Endothelial cell of umbilical vein (primary cell): ENCODE results near the gene SPEM1. TPM values are rescaled to one million over a fixed set of nuclear protein-coding genes. Genes with fewer than 3 reads are reported as not detected.

Experiments
- BruUV-seq: library from RNA; stranded (reverse); fragments of 400-500 nt; replicated peaks from 2 replicates; lab custom pipeline; 2021; lab: Mats Ljungman, UMichigan
- CTCF ChIA-PET: fragments of 300-600, 350-600 bp; sonication (Branson Sonifier 250); formaldehyde crosslinking; loops from one replicate; lab custom pipeline; 2021; ENCODE audit warnings: antibody characterized with exemption, inconsistent platforms; lab: Charles Lee
- POLR2A ChIA-PET: fragments of 300-600, 350-600 bp; sonication (Branson Sonifier 250); formaldehyde crosslinking; loops from one replicate; lab custom pipeline; 2021; ENCODE audit warnings: antibody characterized with exemption, inconsistent platforms; lab: Charles Lee
- DNase-seq: peaks from one replicate; pipeline ENCODE4 v3.0.0-alpha.2; 2011; ENCODE audit warnings: low read depth, low spot score
- FAIRE-seq: peaks from 2 replicates; lab custom pipeline; 2011; peaks lifted over from hg19 to GRCh38; lab: Jason Lieb, UNC
- H2AFZ ChIP-seq: 2 replicates; pipeline ENCODE4 v1.6.0; 2012; ENCODE audit warnings: low read depth, low read length, control low read depth, inconsistent platforms
- H3K27ac ChIP-seq: 2 replicates; pipeline ENCODE4 v1.5.1; 2011; ENCODE audit warnings: low read depth, mild to moderate bottlenecking, control low read depth, low read length, moderate library complexity; ENCODE audit not compliant: insufficient read depth
- H3K27me3 ChIP-seq, 2 experiments: 2 replicates each; pipeline versions ENCODE4 v1.6.0 to v1.6.1; 2011; ENCODE audit warnings: low read length in 2 of 2, mixed read lengths in 1 of 2; ENCODE audit not compliant: control insufficient read depth in 2 of 2, insufficient read depth in 2 of 2
- H3K36me3 ChIP-seq, 2 experiments: 2 replicates in 1 of 2; 3 replicates in 1 of 2; pipeline ENCODE4 v1.5.1; 2011; ENCODE audit warnings: low read length in 2 of 2, mild to moderate bottlenecking in 1 of 2, moderate library complexity in 1 of 2; ENCODE audit not compliant: control insufficient read depth in 2 of 2, insufficient read depth in 2 of 2; ENCODE audit errors: extremely low read depth in 1 of 2
- H3K4me1 ChIP-seq: 3 replicates; pipeline ENCODE4 v1.5.1; 2011; ENCODE audit warnings: mild to moderate bottlenecking, low read length; ENCODE audit not compliant: control insufficient read depth, insufficient read depth; ENCODE audit errors: extremely low read depth
- H3K4me2 ChIP-seq: 2 replicates; pipeline ENCODE4 v1.6.1; 2011; ENCODE audit warnings: low read length, control low read depth, mixed read lengths; ENCODE audit not compliant: insufficient read depth
- H3K4me3 ChIP-seq, 3 experiments: fragments of 200-600 bp in 1 of 3; sonication (generic), shearing (Covaris generic) in 1 of 3; replicated peaks in 1 of 3; 2 replicates each; pipeline ENCODE4 v1.5.1; 2011 to 2016; ENCODE audit warnings: control low read depth in 3 of 3, low read length in 3 of 3, mild to moderate bottlenecking in 2 of 3, inconsistent platforms in 1 of 3, low read depth in 1 of 3, moderate library complexity in 1 of 3; ENCODE audit not compliant: insufficient read depth in 1 of 3
- H3K79me2 ChIP-seq: 2 replicates; pipeline ENCODE4 v1.6.0; 2012; ENCODE audit warnings: low read length, inconsistent platforms; ENCODE audit not compliant: control insufficient read depth, insufficient read depth
- H3K9ac ChIP-seq: replicated peaks from 2 replicates; pipeline ENCODE3; 2011; ENCODE audit warnings: low read length, control low read depth; ENCODE audit not compliant: insufficient read depth; ENCODE audit errors: extremely low read depth
- H3K9me1 ChIP-seq: replicated peaks from 3 replicates; pipeline ENCODE4 v1.6.0; 2011; ENCODE audit warnings: mild to moderate bottlenecking, low read length; ENCODE audit not compliant: control insufficient read depth, insufficient read depth; ENCODE audit errors: extremely low read depth
- H3K9me3 ChIP-seq: replicated peaks from 2 replicates; pipeline ENCODE4 v1.5.1; 2012; ENCODE audit warnings: low read length, inconsistent platforms; ENCODE audit not compliant: control insufficient read depth, insufficient read depth
- H4K20me1 ChIP-seq: replicated peaks from 2 replicates; pipeline ENCODE3; 2011; ENCODE audit warnings: mild to moderate bottlenecking, low read length; ENCODE audit not compliant: control insufficient read depth, insufficient read depth; ENCODE audit errors: extremely low read depth
- EZH2 ChIP-seq: IDR thresholded peaks from 2 replicates; pipeline ENCODE4 v1.6.1; 2012; ENCODE audit warnings: borderline replicate concordance, low read depth, mild to moderate bottlenecking, moderate library complexity, low read length, inconsistent platforms; ENCODE audit not compliant: severe bottlenecking
- FOS ChIP-seq: IDR thresholded peaks from 2 replicates; pipeline ENCODE4 v1.6.1; 2011; ENCODE audit warnings: mild to moderate bottlenecking, low read length, moderate library complexity, borderline replicate concordance; ENCODE audit not compliant: insufficient read depth
- GATA2 ChIP-seq: IDR thresholded peaks from 2 replicates; pipeline ENCODE4 v1.7.0; 2011; ENCODE audit warnings: low read depth, mild to moderate bottlenecking, moderate library complexity, mixed read lengths, low read length; ENCODE audit not compliant: insufficient read length, insufficient read depth
- JUN ChIP-seq: IDR thresholded peaks from 2 replicates; pipeline ENCODE4 v1.6.1; 2011; ENCODE audit warnings: borderline replicate concordance, low read depth; ENCODE audit not compliant: insufficient read length, insufficient read depth
- MAX ChIP-seq: IDR thresholded peaks from 2 replicates; pipeline ENCODE4 v1.6.1; 2011; ENCODE audit not compliant: insufficient read depth, insufficient read length
- POLR2AphosphoS5 ChIP-seq: IDR thresholded peaks from 2 replicates; pipeline ENCODE4 v1.6.1; 2012; ENCODE audit warnings: low read depth, mild to moderate bottlenecking, control low read depth, low read length, moderate library complexity; ENCODE audit not compliant: insufficient read depth
- dilution Hi-C: fragments of 300-500 bp; cut with MboI; formaldehyde crosslinking; loops from one replicate; pipeline ENCODE4 v1.15.0; 2019; ENCODE audit warnings: low sequenced_read_pairs; ENCODE audit not compliant: extremely low pct_ligation_motif_present
- intact Hi-C: fragments of 100-400 bp; cut with micrococcal nuclease; formaldehyde crosslinking; loops from one replicate; pipeline ENCODE4 v1.10.0; 2022
- polyA plus RNA-seq, 4 experiments: library from polyadenylated mRNA; depleted of rRNA in 3 of 4; stranded (reverse) in 3 of 4; unstranded in 1 of 4; fragments of >200 nt; gene quantifications; 2 replicates each; pipeline versions ENCODE4 v1.2.1 to v1.2.3, GENCODE V29; 2011 to 2012; ENCODE audit warnings: missing spikeins in 1 of 4
- total RNA-seq: library from RNA; stranded (reverse); gene quantifications from 2 replicates; pipeline ENCODE4 v1.2.3, GENCODE V29; 2021

SPEM1 gene
- total and polyA plus RNA-seq, 2 donors (not counting 3 experiments of a cell fraction or from before 2014, with no cell fraction given) = not detected

GRCh38 chr17:7392696-7393612 lies 27.2 kb upstream of the SPEM1 start:
- no peak overlapping the region for H2AFZ ChIP-seq
- H3K9me1 ChIP-seq = no peaks in the 10 kb centered on the region
- peaks cover 16% of the 10 kb centered on the region for H3K4me1 ChIP-seq
- no peak overlapping the region for H3K9ac ChIP-seq
- peaks cover 0 to 21% of the 10 kb centered on the region in 2 experiments for H3K36me3 ChIP-seq
- TF ChIP-seq GATA2 = no peak
- no peak for TF ChIP-seq EZH2
- TF ChIP-seq JUN = no peak
- no peak for TF ChIP-seq FOS
- no peak for TF ChIP-seq MAX
- no peak for TF ChIP-seq POLR2AphosphoS5
- intact Hi-C loops (loop anchor here (5.0 kb wide), 1 partner anchor 36 kb away; the partner anchor contains the start of gene TMEM95), dilution Hi-C loops (no loop called here)
- DNase-seq (no peak), FAIRE-seq (peak; percentile 46)
- BruUV-seq = TSS peak; percentile 20
- no peaks in the 10 kb centered on the region for H4K20me1 ChIP-seq
- peak overlapping the region in 1 of 3 experiments; percentile 93 for H3K4me3 ChIP-seq
- no peak overlapping the region for H3K27ac ChIP-seq
- ChIA-PET CTCF (interaction anchor here (0.8 to 2.0 kb wide), 4 partner anchors 10 to 168 kb away, joined by 3 to 11 read pairs (median 8); partner anchors contain the start of gene TMEM256), POLR2A (interaction anchor here (1.1 kb wide), 1 partner anchor 21 kb away, joined by 3 read pairs; no protein-coding TSS in a partner anchor)
- H3K9me3 ChIP-seq = no peaks in the 10 kb centered on the region
- H3K27me3 ChIP-seq = no peaks in the 10 kb centered on the region
- H3K79me2 ChIP-seq = no peaks in the 10 kb centered on the region
- peak overlapping the region; percentile 45 for H3K4me2 ChIP-seq
